ENCODE results near the gene COX5B. TPM values are rescaled to one million over a fixed set of nuclear protein-coding genes. Genes with fewer than 3 reads are reported as not detected.

Gene COX5B
- total RNA-seq, 2 donors from 2014 or later: 211 to 233 TPM

GRCh38 chr2:97663626-97663961 is 17.7 kb downstream of the COX5B start:
- WGBS, 2 experiments (ENCODE audit: insufficient coverage in 1 of 2, insufficient read length in 1 of 2): 0% methylated on average over 46 of the region's 46 CpGs; no CpG with 5 or more reads in 1 of the 2 experiments
- H3K4me1 ChIP-seq (ENCODE audit: control insufficient read depth, insufficient read depth, low read length): peaks cover 7% of the 10 kb centered on the region
- TF ChIP-seq CTCF (conservative IDR thresholded peaks at IDR 0.05): no peak

GRCh38 chr2:97663962-97664635 is 18.2 kb downstream of the COX5B start, which contains the start of gene ACTR1B:
Gene ACTR1B, minus strand, starts transcription at chr2:97664044. Its CDS starts 154 bp downstream, at chr2:97663890.
- Histone ChIP-seq H3K9me3 (ENCODE audit: control insufficient read depth, low read length) (no peaks in the 10 kb centered on the region), H3K36me3 (ENCODE audit: control insufficient read depth, insufficient read depth, low read length) (peaks cover 4% of the 10 kb centered on the region), H3K27ac (ENCODE audit: low read depth, low read length) (peak within 1 kb of the TSS; percentile 94), H3K4me1 (ENCODE audit: control insufficient read depth, insufficient read depth, low read length) (peaks cover 7% of the 10 kb centered on the region), H3K4me3 (ENCODE audit: low read length) (peak within 1 kb of the TSS; percentile 96), H3K27me3 (ENCODE audit: control insufficient read depth, insufficient read depth, low read length, poor library complexity, severe bottlenecking) (no peaks in the 10 kb centered on the region), H3K9ac (ENCODE audit: extremely low read depth, low read length, poor library complexity, severe bottlenecking) (peak within 1 kb of the TSS; percentile 97)
- Mint-ChIP-seq H3K4me3 (peak within 1 kb of the TSS; percentile 83), H3K27ac (peak within 1 kb of the TSS; percentile 98), H3K27me3 (ENCODE audit: insufficient read depth) (no peaks in the 10 kb centered on the region), H3K4me1 (peaks cover 17% of the 10 kb centered on the region), H3K9me3 (no peaks in the 10 kb centered on the region), H3K36me3 (ENCODE audit: low read depth) (peaks cover 18% of the 10 kb centered on the region)
- DNase-seq: peak; percentile 99
- WGBS, 2 experiments (ENCODE audit: insufficient coverage in 1 of 2, insufficient read length in 1 of 2): 0 to 3% methylated on average over 15 to 60 of the region's 60 CpGs
- peak; percentile 83 for TF ChIP-seq CTCF (conservative IDR thresholded peaks at IDR 0.05)

More at GRCh38 chr2:97663626-97663961, 17.7 kb downstream of the COX5B start:
- H3K4me1 Mint-ChIP-seq: peaks cover 17% of the 10 kb centered on the region
- Histone ChIP-seq H3K4me3 (ENCODE audit: low read length) (peak overlapping the region; percentile 89), H3K9me3 (ENCODE audit: control insufficient read depth, low read length) (no peaks in the 10 kb centered on the region), H3K27me3 (ENCODE audit: control insufficient read depth, insufficient read depth, low read length, poor library complexity, severe bottlenecking) (no peaks in the 10 kb centered on the region), H3K36me3 (ENCODE audit: control insufficient read depth, insufficient read depth, low read length) (peaks cover 8% of the 10 kb centered on the region), H3K27ac (ENCODE audit: low read depth, low read length) (peak overlapping the region; percentile 67), H3K9ac (ENCODE audit: extremely low read depth, low read length, poor library complexity, severe bottlenecking) (peak overlapping the region; percentile 90)
- H3K27ac Mint-ChIP-seq: no peak overlapping the region
- H3K27me3 Mint-ChIP-seq (ENCODE audit: insufficient read depth): no peaks in the 10 kb centered on the region
- no peaks in the 10 kb centered on the region for H3K9me3 Mint-ChIP-seq
- no peak for DNase-seq
- peaks cover 21% of the 10 kb centered on the region for H3K36me3 Mint-ChIP-seq (ENCODE audit: low read depth)
- peak overlapping the region; percentile 83 for H3K4me3 Mint-ChIP-seq

- Histone ChIP-seq H3K9ac (ENCODE audit: extremely low read depth, low read length, poor library complexity, severe bottlenecking) (peak overlapping the region; percentile 97), H3K4me1 (ENCODE audit: control insufficient read depth, insufficient read depth, low read length) (peaks cover 7% of the 10 kb centered on the region), H3K36me3 (ENCODE audit: control insufficient read depth, insufficient read depth, low read length) (peaks cover 4% of the 10 kb centered on the region), H3K27ac (ENCODE audit: low read depth, low read length) (peak overlapping the region; percentile 94), H3K4me3 (ENCODE audit: low read length) (peak overlapping the region; percentile 96), H3K9me3 (ENCODE audit: control insufficient read depth, low read length) (no peaks in the 10 kb centered on the region), H3K27me3 (ENCODE audit: control insufficient read depth, insufficient read depth, low read length, poor library complexity, severe bottlenecking) (no peaks in the 10 kb centered on the region)
- H3K27ac Mint-ChIP-seq: peak overlapping the region; percentile 98
- no peak for DNase-seq
- H3K4me1 Mint-ChIP-seq: peaks cover 17% of the 10 kb centered on the region
- H3K4me3 Mint-ChIP-seq: peak overlapping the region; percentile 83
- no peaks in the 10 kb centered on the region for H3K9me3 Mint-ChIP-seq
- WGBS, 2 experiments (ENCODE audit: insufficient coverage in 1 of 2, insufficient read length in 1 of 2): 15 to 21% methylated on average over 21 of the region's 21 CpGs
- H3K27me3 Mint-ChIP-seq (ENCODE audit: insufficient read depth): no peaks in the 10 kb centered on the region
- peak; percentile 17 for TF ChIP-seq CTCF (conservative IDR thresholded peaks at IDR 0.05)
- peaks cover 18% of the 10 kb centered on the region for H3K36me3 Mint-ChIP-seq (ENCODE audit: low read depth)
Observed at GRCh38 chr2:97664636-97664970, 18.7 kb downstream of the COX5B start.
